ENCODE measurements around the gene ASPM. TPM values are rescaled to one million over a fixed set of nuclear protein-coding genes. Genes with fewer than 3 reads are reported as not detected.

Gene ASPM
- total and polyA plus RNA-seq, 4 donors: 0.17 to 45.3 (median 0.84) TPM

DNA sequence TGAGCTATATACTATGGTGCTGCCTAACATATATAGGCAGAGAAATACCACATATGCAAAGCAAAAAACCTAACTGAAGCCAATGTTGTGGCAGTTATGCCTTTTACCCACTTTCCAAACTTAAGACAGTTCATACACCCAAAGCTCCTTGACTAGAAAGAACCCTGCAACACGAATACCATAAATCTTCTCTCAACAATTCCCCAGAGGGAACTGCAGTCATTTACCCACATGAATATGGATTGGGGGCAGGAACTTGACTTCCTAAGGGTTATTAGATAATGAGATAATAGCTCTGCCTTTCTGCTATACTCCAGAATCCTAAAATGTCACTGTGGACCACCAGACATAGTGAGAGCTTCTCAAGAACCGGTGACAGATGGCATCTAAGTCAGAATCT, 2.9 kb upstream of the ASPM start:
- no peak for DNase-seq (ENCODE audit: low spot score)
- WGBS: 93% methylated on average over 2 of the region's 2 CpGs
- Histone ChIP-seq H3K9me3 (ENCODE audit: control insufficient read depth in 4 of 4, low read length in 3 of 4) (no peaks in the 10 kb centered on the region), H3K4me1 (ENCODE audit: control insufficient read depth in 4 of 4, insufficient read depth in 4 of 4, low read length in 3 of 4) (peaks cover 8 to 32% (median 26%) of the 10 kb centered on the region in 4 donors), H3K4me3 (ENCODE audit: low read depth in 1 of 3, low read length in 3 of 3) (no peak overlapping the region), H3K36me3 (ENCODE audit: control insufficient read depth in 4 of 4, insufficient read depth in 3 of 4, low read depth in 1 of 4, low read length in 3 of 4) (no peaks in the 10 kb centered on the region), H3K27ac (ENCODE audit: low read depth in 1 of 2, low read length in 2 of 2) (no peak overlapping the region), H3K9ac (ENCODE audit: low read depth in 1 of 2, low read length in 2 of 2) (no peak overlapping the region), H3K27me3 (ENCODE audit: control insufficient read depth in 4 of 4, insufficient read depth in 4 of 4, low read length in 3 of 4) (no peaks in the 10 kb centered on the region)
- no peak for TF ChIP-seq EGR1 (IDR thresholded peaks at IDR 0.05; ENCODE audit: low read depth in 2 of 2)
- no peak for TF ChIP-seq TAF1 (conservative IDR thresholded peaks at IDR 0.05)
- TF ChIP-seq SP1 (IDR thresholded peaks at IDR 0.05): no peak
- TF ChIP-seq YY1 (IDR thresholded peaks at IDR 0.05): no peak
- no peak for TF ChIP-seq HNF4A (conservative IDR thresholded peaks at IDR 0.05)
- no peak for TF ChIP-seq CTCF (IDR thresholded peaks at IDR 0.05; ENCODE audit: low read depth, low read length, missing input control)
- TF ChIP-seq RXRA (IDR thresholded peaks at IDR 0.05): no peak

DNA sequence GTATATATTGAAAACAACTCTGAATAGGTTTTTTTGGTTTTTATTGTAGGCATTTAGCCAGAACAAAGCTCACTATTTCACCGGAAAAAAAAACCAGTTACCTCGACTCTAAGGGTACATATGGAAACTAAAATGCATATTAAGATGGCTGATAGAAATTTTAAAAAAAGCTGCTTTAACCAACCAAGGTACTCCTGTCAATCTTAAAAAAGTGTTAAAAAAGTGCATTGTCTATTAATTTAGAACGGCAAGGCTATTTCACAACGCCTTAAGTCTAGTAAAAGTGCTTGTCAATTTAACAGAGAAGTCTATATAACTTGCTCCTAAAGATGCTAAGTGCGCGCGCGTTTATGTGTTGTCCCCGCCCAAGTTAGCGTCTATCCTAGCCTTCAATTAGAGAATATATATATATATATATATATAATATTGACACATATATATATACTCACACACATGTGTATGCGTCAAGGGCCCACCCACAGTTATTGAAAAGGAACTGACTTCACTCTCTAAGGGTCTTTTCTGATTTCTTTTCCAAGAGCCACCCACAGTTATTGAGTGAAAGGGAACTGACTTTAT, 934 bp downstream of the ASPM start:
- TF ChIP-seq HNF4G (IDR thresholded peaks at IDR 0.05) (no peak), CTCF (IDR thresholded peaks at IDR 0.05; ENCODE audit: low read depth, low read length, missing input control) (no peak), TAF1 (conservative IDR thresholded peaks at IDR 0.05) (no peak), SP1 (IDR thresholded peaks at IDR 0.05) (no peak), RXRA (IDR thresholded peaks at IDR 0.05) (no peak), REST (IDR thresholded peaks at IDR 0.05) (no peak), RAD21 (IDR thresholded peaks at IDR 0.05) (no peak), NR2F2 (IDR thresholded peaks at IDR 0.05) (no peak), FOXA1 (IDR thresholded peaks at IDR 0.05) (no peak), YY1 (IDR thresholded peaks at IDR 0.05) (no peak)
- TF ChIP-seq, protein P1, sequence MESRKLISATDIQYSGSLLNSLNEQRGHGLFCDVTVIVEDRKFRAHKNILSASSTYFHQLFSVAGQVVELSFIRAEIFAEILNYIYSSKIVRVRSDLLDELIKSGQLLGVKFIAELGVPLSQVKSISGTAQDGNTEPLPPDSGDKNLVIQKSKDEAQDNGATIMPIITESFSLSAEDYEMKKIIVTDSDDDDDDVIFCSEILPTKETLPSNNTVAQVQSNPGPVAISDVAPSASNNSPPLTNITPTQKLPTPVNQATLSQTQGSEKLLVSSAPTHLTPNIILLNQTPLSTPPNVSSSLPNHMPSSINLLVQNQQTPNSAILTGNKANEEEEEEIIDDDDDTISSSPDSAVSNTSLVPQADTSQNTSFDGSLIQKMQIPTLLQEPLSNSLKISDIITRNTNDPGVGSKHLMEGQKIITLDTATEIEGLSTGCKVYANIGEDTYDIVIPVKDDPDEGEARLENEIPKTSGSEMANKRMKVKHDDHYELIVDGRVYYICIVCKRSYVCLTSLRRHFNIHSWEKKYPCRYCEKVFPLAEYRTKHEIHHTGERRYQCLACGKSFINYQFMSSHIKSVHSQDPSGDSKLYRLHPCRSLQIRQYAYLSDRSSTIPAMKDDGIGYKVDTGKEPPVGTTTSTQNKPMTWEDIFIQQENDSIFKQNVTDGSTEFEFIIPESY (IDR thresholded peaks at IDR 0.05): no peak
- TF ChIP-seq, protein P2, sequence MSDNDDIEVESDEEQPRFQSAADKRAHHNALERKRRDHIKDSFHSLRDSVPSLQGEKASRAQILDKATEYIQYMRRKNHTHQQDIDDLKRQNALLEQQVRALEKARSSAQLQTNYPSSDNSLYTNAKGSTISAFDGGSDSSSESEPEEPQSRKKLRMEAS (IDR thresholded peaks at IDR 0.05): no peak
- TF ChIP-seq, protein P3, sequence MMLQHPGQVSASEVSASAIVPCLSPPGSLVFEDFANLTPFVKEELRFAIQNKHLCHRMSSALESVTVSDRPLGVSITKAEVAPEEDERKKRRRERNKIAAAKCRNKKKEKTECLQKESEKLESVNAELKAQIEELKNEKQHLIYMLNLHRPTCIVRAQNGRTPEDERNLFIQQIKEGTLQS (IDR thresholded peaks at IDR 0.05): no peak
- Histone ChIP-seq H3K4me1 (ENCODE audit: control insufficient read depth in 4 of 4, insufficient read depth in 4 of 4, low read length in 3 of 4) (peaks cover 4 to 30% (median 26%) of the 10 kb centered on the region in 4 donors), H3K36me3 (ENCODE audit: control insufficient read depth in 4 of 4, insufficient read depth in 3 of 4, low read depth in 1 of 4, low read length in 3 of 4) (no peaks in the 10 kb centered on the region), H3K9me3 (ENCODE audit: control insufficient read depth in 4 of 4, low read length in 3 of 4) (no peaks in the 10 kb centered on the region), H3K27ac (ENCODE audit: low read depth in 1 of 2, low read length in 2 of 2) (no peak overlapping the region), H3K4me3 (ENCODE audit: low read depth in 1 of 3, low read length in 3 of 3) (peak overlapping the region; percentile 76 to 90 (median 84)), H3K27me3 (ENCODE audit: control insufficient read depth in 4 of 4, insufficient read depth in 4 of 4, low read length in 3 of 4) (no peaks in the 10 kb centered on the region), H3K9ac (ENCODE audit: low read depth in 1 of 2, low read length in 2 of 2) (no peak overlapping the region)
- WGBS: 28% methylated on average over 11 of the region's 11 CpGs
- no peak for DNase-seq (ENCODE audit: low spot score)
